HFFc6 (cell line): ENCODE data around the gene PRKG1. TPM values are rescaled to one million over a fixed set of nuclear protein-coding genes. Genes with fewer than 3 reads are reported as not detected.
"Not testable (repeated sequence)": the region's sequence is repeated elsewhere in the genome, so short reads cannot be mapped to it uniquely, and the experiment has no call there.

Experiments used
- DNase-seq: peaks from one replicate; pipeline ENCODE4 v3.0.0-alpha.2; 2018
- H3K27ac Mint-ChIP-seq: 2 replicates; pipeline ENCODE4 v1.8.0; 2020; ENCODE audit warnings: mild to moderate bottlenecking, mixed read lengths
- H3K27me3 Mint-ChIP-seq: 2 replicates; pipeline ENCODE4 v1.8.0; 2021; ENCODE audit warnings: mild to moderate bottlenecking, moderate library complexity, mixed read lengths; ENCODE audit not compliant: insufficient read depth
- H3K36me3 Mint-ChIP-seq: 2 replicates; pipeline ENCODE4 v1.8.0; 2021; ENCODE audit warnings: low read depth, mixed read lengths
- H3K4me1 Mint-ChIP-seq: 2 replicates; pipeline ENCODE4 v1.8.0; 2020; ENCODE audit warnings: low read depth, mixed read lengths
- H3K4me3 Mint-ChIP-seq: 2 replicates; pipeline ENCODE4 v1.8.0; 2020; ENCODE audit warnings: mild to moderate bottlenecking, moderate library complexity, mixed read lengths
- H3K9me3 Mint-ChIP-seq: 2 replicates; pipeline ENCODE4 v1.8.0; 2020; ENCODE audit warnings: mild to moderate bottlenecking, mixed read lengths
- total RNA-seq, 6 experiments: library from RNA; stranded (reverse); fragmentation: NEBNext Ultra II Directional; extraction: Animal tissue kit (Norgen Biotek cat#: 25700); gene quantifications; 2 replicates in 1 of 6; 3 replicates in 5 of 6; pipeline ENCODE4 v1.2.3, GENCODE V29; 2021
- TF ChIP-seq, protein P1 (sequence below): fragments of 200-600 bp; sonication (generic); IDR thresholded peaks from 2 replicates; pipeline ENCODE4 v1.5.0; 2021; ENCODE audit warnings: antibody characterized with exemption, mild to moderate bottlenecking

PRKG1 gene
- total RNA-seq, 6 experiments from 2014 or later: 9.3 to 10.1 (median 9.8) TPM

DNA sequence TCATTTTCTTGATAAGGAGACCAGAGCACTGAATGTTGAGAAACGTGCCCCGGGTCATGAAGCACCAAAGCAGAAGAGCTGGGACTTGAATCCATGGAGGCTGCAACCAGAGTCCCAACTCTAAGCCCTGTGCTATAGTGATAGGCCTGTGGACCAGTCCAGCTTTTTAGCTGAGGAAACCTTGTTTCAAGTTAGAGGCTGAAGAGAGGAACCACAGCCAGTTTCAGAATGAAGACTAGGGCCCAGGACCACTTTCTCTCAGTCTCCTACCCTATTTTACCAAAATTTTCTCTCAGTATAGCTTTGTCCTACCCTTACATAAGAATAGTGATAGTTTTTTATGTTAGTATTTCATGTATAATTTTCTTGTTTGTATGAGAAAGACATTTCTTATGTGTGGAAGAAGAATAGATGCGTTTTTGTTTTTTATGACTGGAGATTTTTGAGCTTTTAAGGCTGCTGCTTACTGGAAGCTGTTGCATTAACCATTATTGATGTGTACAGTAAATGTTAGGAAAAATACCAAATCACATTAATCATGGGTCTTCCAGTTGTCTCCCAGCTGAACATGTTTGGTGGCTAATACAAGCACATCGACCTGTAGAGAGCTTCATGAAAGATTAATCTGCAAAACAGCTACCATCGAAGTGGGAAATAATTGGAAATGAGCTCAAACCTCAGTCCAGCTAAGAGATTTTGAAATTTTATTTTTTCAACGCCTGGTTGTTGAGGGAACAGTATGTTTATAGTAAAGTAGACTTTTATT lies 670.1 kb downstream of the PRKG1 start:
- Mint-ChIP-seq H3K27ac (no peak overlapping the region), H3K4me1 (no peaks in the 10 kb centered on the region), H3K27me3 (peaks cover 2% of the 10 kb centered on the region; the same call in 1 of the 2 replicates), H3K9me3 (no peaks in the 10 kb centered on the region), H3K36me3 (no peaks in the 10 kb centered on the region), H3K4me3 (no peak overlapping the region)
- no peak for DNase-seq
- TF ChIP-seq, protein P1, sequence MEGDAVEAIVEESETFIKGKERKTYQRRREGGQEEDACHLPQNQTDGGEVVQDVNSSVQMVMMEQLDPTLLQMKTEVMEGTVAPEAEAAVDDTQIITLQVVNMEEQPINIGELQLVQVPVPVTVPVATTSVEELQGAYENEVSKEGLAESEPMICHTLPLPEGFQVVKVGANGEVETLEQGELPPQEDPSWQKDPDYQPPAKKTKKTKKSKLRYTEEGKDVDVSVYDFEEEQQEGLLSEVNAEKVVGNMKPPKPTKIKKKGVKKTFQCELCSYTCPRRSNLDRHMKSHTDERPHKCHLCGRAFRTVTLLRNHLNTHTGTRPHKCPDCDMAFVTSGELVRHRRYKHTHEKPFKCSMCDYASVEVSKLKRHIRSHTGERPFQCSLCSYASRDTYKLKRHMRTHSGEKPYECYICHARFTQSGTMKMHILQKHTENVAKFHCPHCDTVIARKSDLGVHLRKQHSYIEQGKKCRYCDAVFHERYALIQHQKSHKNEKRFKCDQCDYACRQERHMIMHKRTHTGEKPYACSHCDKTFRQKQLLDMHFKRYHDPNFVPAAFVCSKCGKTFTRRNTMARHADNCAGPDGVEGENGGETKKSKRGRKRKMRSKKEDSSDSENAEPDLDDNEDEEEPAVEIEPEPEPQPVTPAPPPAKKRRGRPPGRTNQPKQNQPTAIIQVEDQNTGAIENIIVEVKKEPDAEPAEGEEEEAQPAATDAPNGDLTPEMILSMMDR: no peak

DNA sequence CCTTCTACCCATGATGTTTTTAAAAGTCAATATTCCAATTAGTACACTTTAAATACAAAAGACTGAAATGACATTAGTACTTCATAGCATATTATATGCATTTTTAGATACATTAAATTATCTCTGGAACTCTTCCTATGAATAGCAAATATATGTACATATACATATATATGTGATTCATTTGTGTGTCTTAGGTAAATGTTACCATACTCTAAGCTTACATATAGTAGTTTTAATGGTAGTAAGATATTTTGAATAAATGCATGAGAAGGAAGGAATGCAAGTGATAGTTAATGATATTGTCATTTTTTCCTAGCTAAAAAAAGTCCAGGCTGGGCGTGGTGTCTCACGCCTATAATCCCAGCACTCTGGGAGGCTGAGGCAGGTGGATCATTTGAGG lies 671.1 kb downstream of the PRKG1 start:
- peaks cover 2% of the 10 kb centered on the region; the same call in 1 of the 2 replicates for H3K27me3 Mint-ChIP-seq
- H3K27ac Mint-ChIP-seq: no peak overlapping the region
- TF ChIP-seq, protein P1: no peak
- no peak for DNase-seq
- H3K36me3 Mint-ChIP-seq: no peaks in the 10 kb centered on the region
- H3K9me3 Mint-ChIP-seq: no peaks in the 10 kb centered on the region
- no peak overlapping the region for H3K4me3 Mint-ChIP-seq
- no peaks in the 10 kb centered on the region for H3K4me1 Mint-ChIP-seq

DNA sequence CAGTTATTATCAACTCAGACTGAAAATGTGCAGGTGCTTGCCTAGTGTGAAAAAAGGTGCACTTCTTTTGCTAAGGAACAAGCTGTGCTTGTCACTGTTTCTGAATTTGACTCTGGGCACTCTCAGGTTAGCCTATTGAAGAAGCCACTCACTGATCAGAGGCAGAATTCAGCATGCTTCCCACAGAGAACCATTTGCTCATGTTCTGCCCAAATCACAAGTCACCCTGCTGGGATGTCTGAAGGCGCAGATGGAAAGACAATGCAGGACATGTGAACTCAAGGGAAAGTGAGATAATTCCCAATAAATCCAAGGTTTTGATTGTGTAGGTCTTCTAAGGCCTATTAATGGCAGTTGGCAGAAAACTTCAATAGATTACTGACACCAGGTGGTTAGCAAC lies 672.9 kb downstream of the PRKG1 start:
- Mint-ChIP-seq H3K9me3 (no peaks in the 10 kb centered on the region), H3K27me3 (peaks cover 2% of the 10 kb centered on the region; the same call in 1 of the 2 replicates), H3K4me3 (no peak overlapping the region), H3K36me3 (no peaks in the 10 kb centered on the region), H3K4me1 (no peaks in the 10 kb centered on the region), H3K27ac (no peak overlapping the region)
- no peak for DNase-seq
- TF ChIP-seq, protein P1: no peak

DNA sequence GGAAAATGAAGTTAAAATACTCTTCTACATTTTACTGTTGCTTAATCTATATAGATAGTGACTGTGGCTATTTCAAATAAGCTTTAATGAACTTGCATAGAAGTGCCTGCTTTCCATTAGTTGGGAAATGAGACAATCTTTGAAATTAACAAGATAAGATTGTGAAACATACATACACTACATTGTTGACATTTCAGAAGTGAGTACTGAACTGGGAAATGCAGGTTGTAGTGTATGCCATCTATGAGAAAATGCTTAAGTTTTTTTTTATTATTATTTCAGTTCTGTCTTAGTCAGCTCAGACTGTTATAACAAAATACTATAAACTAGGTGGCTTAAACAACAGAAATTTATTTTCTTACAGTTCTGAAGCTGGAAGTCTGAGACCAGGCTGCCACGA lies 674.7 kb downstream of the PRKG1 start:
- Mint-ChIP-seq H3K27me3 (peaks cover 2% of the 10 kb centered on the region; the same call in 1 of the 2 replicates), H3K9me3 (no peaks in the 10 kb centered on the region), H3K36me3 (no peaks in the 10 kb centered on the region), H3K4me3 (no peak overlapping the region), H3K4me1 (no peaks in the 10 kb centered on the region), H3K27ac (no peak overlapping the region)
- no peak for DNase-seq
- TF ChIP-seq, protein P1: no peak

DNA sequence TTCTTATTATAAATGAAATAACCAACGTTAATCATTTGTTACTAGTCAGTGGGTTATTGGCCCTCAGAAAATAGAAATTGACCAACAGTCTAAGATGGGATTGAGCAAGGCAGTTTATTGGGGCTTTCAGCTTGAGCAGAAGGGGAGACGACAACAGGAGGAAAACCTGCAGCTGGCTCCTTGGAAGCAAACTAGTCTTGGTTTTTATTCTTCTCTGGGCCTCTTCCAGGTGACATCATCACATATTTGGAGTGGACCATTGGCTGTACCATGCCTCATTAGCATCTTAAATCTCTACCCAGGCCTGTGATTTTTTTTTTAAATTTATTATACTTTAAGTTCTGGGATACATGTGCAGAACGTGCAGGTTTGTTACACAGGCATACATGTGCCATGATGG lies 684.1 kb downstream of the PRKG1 start:
- H3K27ac Mint-ChIP-seq: no peak overlapping the region
- no peaks in the 10 kb centered on the region for H3K27me3 Mint-ChIP-seq
- no peak overlapping the region for H3K4me3 Mint-ChIP-seq
- no peaks in the 10 kb centered on the region for H3K9me3 Mint-ChIP-seq
- TF ChIP-seq, protein P1: no peak
- H3K36me3 Mint-ChIP-seq: no peaks in the 10 kb centered on the region
- no peak for DNase-seq
- no peaks in the 10 kb centered on the region for H3K4me1 Mint-ChIP-seq

DNA sequence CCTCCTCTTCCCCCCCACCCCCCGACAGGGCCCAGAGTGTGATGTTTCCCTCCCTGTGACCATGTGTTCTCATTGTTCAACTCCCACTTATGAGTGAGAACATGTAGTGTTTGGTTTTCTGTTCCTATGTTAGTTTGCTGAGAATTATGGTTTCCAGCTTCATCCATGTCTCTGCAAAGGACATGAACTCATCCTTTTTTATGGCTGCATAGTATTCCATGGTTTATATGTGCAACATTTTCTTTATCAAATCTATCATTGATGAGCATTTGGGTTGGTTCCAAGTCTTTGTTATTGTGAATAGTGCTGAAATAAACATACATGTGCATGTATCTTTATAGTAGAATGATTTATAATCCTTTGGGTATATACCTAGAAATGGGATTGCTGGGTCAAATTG lies 684.6 kb downstream of the PRKG1 start:
- H3K9me3 Mint-ChIP-seq, H3K36me3 Mint-ChIP-seq, H3K4me3 Mint-ChIP-seq, DNase-seq, H3K27ac Mint-ChIP-seq, H3K27me3 Mint-ChIP-seq, H3K4me1 Mint-ChIP-seq: not testable (repeated sequence)
